Testis (tissue), 3 donors: ENCODE measurements around the gene HK1. TPM values are rescaled to one million over a fixed set of nuclear protein-coding genes. Genes with fewer than 3 reads are reported as not detected.

ENCODE experiments used
- DNase-seq: peaks from one replicate; pipeline ENCODE4 v3.0.0-alpha.2; 2019
- H3K27ac ChIP-seq, 2 donors: fragments of 200-600 bp; sonication (generic); one replicate each; pipeline ENCODE4 v1.5.1; 2019
- H3K27me3 ChIP-seq: fragments of 200-600 bp; sonication (generic); one replicate; pipeline ENCODE4 v1.5.1; 2019
- H3K36me3 ChIP-seq: fragments of 200-600 bp; sonication (generic); one replicate; pipeline ENCODE4 v1.5.1; 2017; ENCODE audit warnings: low read depth; ENCODE audit errors: missing control alignments
- H3K4me1 ChIP-seq: fragments of 200-600 bp; sonication (generic); one replicate; pipeline ENCODE4 v1.5.1; 2019
- H3K4me3 ChIP-seq, 2 donors: fragments of 200-600 bp; sonication (generic); one replicate each; pipeline ENCODE4 v1.5.1; 2017 to 2019
- H3K9me3 ChIP-seq: fragments of 200-600 bp; sonication (generic); one replicate; pipeline ENCODE4 v1.5.1; 2017
- POLR2A ChIP-seq: fragments of 450-650 bp; IDR thresholded peaks from one replicate; pipeline ENCODE4 v1.6.1; 2017; ENCODE audit warnings: antibody characterized with exemption, mild to moderate bottlenecking, moderate library complexity
- WGBS, 2 donors: methylation state at CpG; one replicate each; pipeline ENCODE4 v1.1.5; 2018; 5-methylcytosine and 5-hydroxymethylcytosine counted together
- intact Hi-C: fragments of 100-400 bp; cut with DNase I; formaldehyde crosslinking; loops from one replicate; pipeline ENCODE4 v1.15.1; 2023; ENCODE audit warnings: low total_unique reads
- polyA plus RNA-seq: library from polyadenylated mRNA; stranded (reverse); fragments of 350-450 nt; fragmentation: Illumina TruSeq; extraction: RNeasy Lipid Tissue Mini Kit (QIAGEN cat#74804); gene quantifications from one replicate; pipeline ENCODE4 v1.2.3, GENCODE V29; 2014; ENCODE audit warnings: low read depth, low replicate concordance; ENCODE audit not compliant: insufficient read depth
- total RNA-seq, 2 donors: library from RNA; depleted of rRNA; stranded (reverse); fragments of >200 nt; gene quantifications; one replicate each; pipeline ENCODE4 v1.2.3, GENCODE V29; 2016
- TF ChIP-seq, protein P1 (sequence below), 3 experiments: fragments of 450-650 bp in 2 of 3; fragments of 200-600 bp in 1 of 3; sonication (generic) in 1 of 3; IDR thresholded peaks; one replicate each; pipeline ENCODE4 v1.5.1; 2016 to 2019; ENCODE audit warnings: antibody characterized with exemption in 3 of 3, mild to moderate bottlenecking in 2 of 3, moderate library complexity in 1 of 3

The HK1 gene
- total and polyA plus RNA-seq, 3 donors from 2014 or later = 62.3 to 179 (median 143) TPM

DNA sequence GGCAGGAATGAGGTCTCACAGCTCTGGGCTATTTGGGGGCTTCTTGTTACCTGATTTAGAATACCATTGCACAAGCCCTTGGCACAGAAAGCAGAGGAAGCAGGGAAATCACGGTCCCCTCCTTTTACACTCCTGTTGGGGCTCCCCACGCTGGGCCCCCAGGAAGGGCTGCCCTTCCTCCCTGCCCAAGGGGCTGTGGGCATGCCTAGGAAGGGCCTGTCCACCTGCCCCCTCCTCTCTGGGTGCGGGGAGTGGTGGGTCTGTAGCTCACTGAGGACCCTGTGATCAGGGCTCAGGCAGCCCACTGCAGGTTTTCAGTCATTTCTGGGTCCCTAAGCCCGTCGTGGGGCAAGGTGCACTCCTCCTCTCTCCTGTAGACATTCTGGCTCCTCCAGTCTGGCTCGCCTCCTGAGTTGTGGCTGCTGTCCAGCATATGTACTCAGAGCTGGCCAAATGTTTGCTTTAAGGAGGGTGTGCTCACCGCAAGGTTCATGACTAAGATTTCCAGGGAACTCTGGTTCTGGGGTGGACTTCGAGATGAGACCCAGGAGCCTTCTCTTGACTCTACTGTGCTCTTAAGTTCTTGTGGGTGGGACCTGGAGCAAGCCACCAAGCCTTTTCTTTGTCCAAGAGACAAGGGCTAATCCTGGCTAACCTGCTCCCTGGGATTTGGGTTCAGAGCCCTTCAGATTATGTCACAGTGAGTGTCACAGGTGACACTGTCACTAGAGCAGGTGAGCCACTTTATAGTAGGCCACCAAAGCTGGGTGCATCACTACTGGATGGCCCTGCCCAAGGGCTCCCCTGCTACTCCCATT lies 82.4 kb downstream of the HK1 start:
- Histone ChIP-seq H3K9me3 (no peaks in the 10 kb centered on the region), H3K36me3 (no peaks in the 10 kb centered on the region), H3K4me1 (no peaks in the 10 kb centered on the region), H3K4me3 (no peak overlapping the region), H3K27ac (no peak overlapping the region), H3K27me3 (no peaks in the 10 kb centered on the region)
- TF ChIP-seq, protein P1, sequence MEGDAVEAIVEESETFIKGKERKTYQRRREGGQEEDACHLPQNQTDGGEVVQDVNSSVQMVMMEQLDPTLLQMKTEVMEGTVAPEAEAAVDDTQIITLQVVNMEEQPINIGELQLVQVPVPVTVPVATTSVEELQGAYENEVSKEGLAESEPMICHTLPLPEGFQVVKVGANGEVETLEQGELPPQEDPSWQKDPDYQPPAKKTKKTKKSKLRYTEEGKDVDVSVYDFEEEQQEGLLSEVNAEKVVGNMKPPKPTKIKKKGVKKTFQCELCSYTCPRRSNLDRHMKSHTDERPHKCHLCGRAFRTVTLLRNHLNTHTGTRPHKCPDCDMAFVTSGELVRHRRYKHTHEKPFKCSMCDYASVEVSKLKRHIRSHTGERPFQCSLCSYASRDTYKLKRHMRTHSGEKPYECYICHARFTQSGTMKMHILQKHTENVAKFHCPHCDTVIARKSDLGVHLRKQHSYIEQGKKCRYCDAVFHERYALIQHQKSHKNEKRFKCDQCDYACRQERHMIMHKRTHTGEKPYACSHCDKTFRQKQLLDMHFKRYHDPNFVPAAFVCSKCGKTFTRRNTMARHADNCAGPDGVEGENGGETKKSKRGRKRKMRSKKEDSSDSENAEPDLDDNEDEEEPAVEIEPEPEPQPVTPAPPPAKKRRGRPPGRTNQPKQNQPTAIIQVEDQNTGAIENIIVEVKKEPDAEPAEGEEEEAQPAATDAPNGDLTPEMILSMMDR (IDR thresholded peaks at IDR 0.05) = no peak
- no peak for TF ChIP-seq POLR2A
- whole genome bisulfite sequencing, 2 donors = 46 to 54% methylated on average over 5 to 8 of the region's 8 CpGs
- intact Hi-C loops = no loop called here
- peak; percentile 67 for DNase-seq

DNA sequence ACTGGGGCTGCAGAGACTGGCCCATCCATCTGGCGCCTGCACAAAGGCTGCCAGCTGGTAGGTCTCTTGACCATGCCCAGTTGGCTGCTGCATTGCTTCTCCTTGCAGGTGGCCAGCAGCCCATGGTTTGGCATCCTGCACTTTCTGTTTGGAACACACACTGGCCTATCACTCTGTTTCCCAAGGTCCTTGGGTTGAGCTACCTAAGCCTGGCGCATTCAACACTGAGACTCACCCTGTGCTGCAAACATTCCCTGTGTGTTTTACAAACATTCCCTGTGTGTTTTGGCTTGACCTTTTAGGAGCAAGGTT lies 83.0 kb downstream of the HK1 start:
- Histone ChIP-seq H3K4me1 (no peaks in the 10 kb centered on the region), H3K36me3 (no peaks in the 10 kb centered on the region), H3K4me3 (no peak overlapping the region), H3K9me3 (no peaks in the 10 kb centered on the region), H3K27me3 (no peaks in the 10 kb centered on the region), H3K27ac (no peak overlapping the region)
- intact Hi-C loops = no loop called here
- TF ChIP-seq POLR2A = no peak
- TF ChIP-seq, protein P1 (IDR thresholded peaks at IDR 0.05) = no peak
- DNase-seq = no peak
- WGBS, 2 donors = 88 to 95% methylated on average over 1 to 2 of the region's 2 CpGs

DNA sequence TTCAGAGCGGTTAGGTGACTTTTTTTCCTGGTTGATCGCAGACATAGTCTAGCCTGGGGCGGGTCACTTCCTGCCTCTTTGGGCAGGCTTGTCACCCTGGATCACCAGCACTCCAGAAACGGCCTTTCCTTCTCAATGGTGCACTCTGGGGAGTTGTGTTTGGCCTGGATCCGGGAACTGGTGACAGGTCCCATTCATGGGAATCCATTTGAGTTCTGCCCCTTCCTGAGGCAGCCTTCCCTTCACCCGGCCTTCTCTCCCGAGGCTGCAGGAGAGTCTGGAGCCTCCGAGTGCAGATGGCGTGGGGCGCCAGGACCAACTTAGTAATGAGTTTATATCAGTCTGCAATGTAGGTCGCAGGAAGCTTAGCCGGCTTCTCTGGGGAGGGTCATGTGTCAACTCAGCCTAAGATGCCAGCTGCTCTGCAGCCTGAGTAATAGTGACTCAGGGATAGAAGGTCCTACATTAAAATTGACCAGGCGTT lies 84.2 kb downstream of the HK1 start:
- Histone ChIP-seq H3K4me1 (no peaks in the 10 kb centered on the region), H3K36me3 (no peaks in the 10 kb centered on the region), H3K27me3 (no peaks in the 10 kb centered on the region), H3K9me3 (no peaks in the 10 kb centered on the region), H3K27ac (no peak overlapping the region), H3K4me3 (no peak overlapping the region)
- intact Hi-C loops = no loop called here
- TF ChIP-seq, protein P1 (IDR thresholded peaks at IDR 0.05) = no peak
- TF ChIP-seq POLR2A = no peak
- WGBS, 2 donors = 79 to 89% methylated on average over 13 of the region's 13 CpGs
- DNase-seq = no peak

DNA sequence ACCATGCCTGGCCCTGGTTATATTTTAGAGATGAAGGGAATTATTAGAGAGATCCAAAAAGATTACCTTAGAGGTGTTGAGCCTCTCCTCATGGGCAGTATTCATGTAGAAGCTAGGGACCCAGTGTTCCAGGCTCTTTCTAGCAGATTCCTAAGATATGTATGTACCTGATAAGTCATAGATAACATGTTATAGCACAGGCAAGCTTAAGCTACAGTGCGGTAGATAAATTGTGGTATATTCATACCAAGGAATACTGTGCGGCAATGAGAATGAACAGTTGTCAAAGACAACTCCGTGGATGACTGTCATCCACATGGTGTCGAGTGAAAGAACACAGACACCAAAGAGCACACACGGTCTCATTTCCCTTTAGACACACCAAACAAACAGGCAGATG lies 85.4 kb downstream of the HK1 start:
- no peak overlapping the region for H3K27ac ChIP-seq
- intact Hi-C loops = no loop called here
- TF ChIP-seq POLR2A = no peak
- TF ChIP-seq, protein P1 (IDR thresholded peaks at IDR 0.05) = no peak
- no peak overlapping the region for H3K4me3 ChIP-seq
- 87 to 100% methylated on average over 5 of the region's 5 CpGs for WGBS, 2 donors
- DNase-seq = no peak
- no peaks in the 10 kb centered on the region for H3K36me3 ChIP-seq
- H3K27me3 ChIP-seq = no peaks in the 10 kb centered on the region
- H3K9me3 ChIP-seq = no peaks in the 10 kb centered on the region
- H3K4me1 ChIP-seq = no peaks in the 10 kb centered on the region
